ENCODE data around the gene CMSS1.

The CMSS1 gene

DNA sequence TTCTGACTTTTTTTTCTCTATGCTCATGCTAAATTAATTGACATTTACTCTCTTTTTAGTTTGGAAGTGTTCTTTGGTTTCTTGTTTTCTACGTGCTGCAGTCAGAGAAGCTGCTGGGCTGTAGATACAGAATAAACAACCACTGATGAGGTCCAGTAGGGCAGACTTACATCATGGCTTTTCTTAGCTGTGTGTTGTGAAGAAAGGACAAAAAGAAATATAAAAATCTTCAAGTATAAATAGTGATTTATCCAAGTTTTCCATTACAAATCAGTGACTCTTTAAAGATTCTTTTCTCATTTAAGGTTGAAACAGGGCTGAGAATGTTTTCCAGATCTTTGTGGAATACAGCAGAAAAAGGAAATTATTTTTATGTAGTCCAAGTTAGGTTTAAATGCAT, 122.2 kb downstream of the CMSS1 start:
- DNase-seq = no peak

DNA sequence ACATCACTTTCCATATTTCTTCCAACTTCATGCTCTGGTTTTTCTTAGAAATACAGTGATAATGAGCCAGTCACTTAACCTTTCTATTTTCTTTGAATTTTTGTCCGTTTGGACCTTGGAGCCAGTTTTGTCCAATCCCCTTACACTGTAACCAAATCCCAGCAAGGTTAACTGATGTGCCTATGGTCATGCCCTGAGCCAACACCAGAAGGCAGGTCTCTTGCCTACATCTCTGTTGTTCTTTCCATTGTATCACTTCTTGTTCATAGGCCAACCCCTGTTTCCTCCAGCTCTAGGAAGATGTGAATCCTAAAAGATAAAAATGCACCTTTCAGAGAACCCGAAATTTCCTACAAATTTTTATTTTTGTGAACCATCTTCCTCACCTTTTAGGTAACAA, 122.7 kb downstream of the CMSS1 start:
- DNase-seq = no peak

- no peak for DNase-seq
Measured at GRCh38 chr3:99941211-99941610, 123.5 kb downstream of the CMSS1 start.

- DNase-seq = no peak
Measured at GRCh38 chr3:99943931-99944761, 126.5 kb downstream of the CMSS1 start.

DNA sequence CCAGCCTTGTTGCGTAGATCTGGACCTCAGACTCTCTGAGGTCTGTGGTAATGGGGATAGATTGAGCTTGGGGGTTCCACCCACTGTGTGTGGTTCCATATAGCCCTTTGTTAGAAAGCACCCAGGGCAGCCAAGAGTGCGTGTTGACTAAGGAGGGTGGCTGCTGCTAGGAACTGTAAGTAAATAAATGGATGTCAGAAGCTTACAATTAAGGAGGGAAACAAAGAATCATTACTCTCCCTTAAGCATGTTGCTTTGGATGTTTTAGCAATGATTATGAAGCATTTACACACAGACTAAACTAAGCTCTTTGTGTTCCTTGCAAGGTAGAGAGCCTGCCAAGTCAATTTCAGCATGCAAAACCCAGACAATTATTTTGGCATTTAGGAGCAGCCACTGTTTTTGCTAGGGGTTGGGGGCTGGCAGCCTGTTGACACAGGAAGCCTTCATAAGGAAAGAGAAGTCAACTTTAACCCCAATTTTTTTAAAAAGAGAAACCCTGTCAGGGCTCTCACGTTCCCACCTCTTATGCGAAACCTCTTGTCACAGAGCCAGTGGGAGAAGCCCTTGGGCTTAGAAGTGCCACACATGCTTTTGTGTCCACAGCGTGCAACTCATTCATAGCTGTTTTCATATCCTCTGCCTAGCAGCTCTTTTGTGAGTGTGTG, 127.8 kb downstream of the CMSS1 start:
- no peak for DNase-seq

GRCh38 chr3:99947356-99947755, 129.7 kb downstream of the CMSS1 start:
- DNase-seq = no peak

DNA sequence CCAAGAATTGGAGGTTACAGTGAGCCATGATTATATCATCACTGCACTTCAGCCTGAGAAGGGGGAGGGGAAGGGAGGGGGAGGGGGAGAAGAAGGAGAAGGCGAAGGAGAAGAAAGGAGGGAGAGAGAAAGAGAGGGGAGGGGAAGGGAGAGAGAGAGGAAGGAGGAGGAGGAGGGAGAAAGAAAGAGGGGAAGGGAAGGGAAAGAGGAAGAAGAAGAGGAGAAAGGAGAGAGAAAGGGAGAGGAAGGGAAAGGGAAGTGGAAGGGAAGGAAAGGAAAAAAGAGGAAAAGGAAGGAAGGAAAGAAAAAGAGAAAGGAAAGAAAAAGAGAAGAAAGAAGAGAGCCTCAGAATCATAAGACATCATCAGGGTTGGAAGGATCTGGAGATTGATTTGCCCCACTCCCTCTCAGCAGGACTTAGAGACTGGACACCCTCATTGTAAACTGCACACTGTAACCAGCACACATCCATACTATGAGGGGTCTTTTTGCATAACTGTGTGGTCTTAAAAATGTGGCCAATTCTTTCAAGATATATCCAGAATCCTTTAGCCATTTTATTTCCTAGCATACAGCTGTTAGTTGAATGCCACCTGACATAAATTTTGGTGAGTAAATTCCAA, 130.9 kb downstream of the CMSS1 start:
- DNase-seq = no peak

- no peak for DNase-seq
Measured at GRCh38 chr3:99949956-99950670, 132.5 kb downstream of the CMSS1 start.

- no peak for DNase-seq
Measured at GRCh38 chr3:99950921-99951320, 133.3 kb downstream of the CMSS1 start.

- DNase-seq = no peak
Measured at GRCh38 chr3:99951701-99952100, 134.0 kb downstream of the CMSS1 start.

DNA sequence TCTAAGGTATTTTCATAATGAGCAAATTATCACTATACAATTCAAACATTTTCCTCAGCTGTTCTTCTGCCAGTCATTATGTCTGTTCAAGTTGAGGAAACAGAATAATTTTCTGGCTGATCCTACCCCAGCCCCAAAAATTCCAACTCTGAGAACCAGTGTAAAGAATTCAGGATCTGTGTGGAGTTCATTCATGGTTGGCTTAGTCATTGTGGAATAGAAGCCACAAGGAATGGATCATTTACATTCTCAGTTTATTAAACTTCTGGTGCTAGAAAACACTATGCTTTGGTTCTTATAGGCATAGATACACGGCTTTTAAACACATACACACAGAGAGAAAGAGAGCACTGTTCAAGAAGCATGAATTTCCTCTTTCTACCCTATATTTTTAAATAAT, 134.6 kb downstream of the CMSS1 start:
- no peak for DNase-seq

GRCh38 chr3:99953596-99953995, 135.9 kb downstream of the CMSS1 start:
- no peak for DNase-seq

GRCh38 chr3:99954914-99955644, 137.4 kb downstream of the CMSS1 start:
- DNase-seq = no peak

GRCh38 chr3:99955773-99956562, 138.3 kb downstream of the CMSS1 start:
- DNase-seq = no peak

- DNase-seq = no peak
Measured at GRCh38 chr3:99957151-99957796, 139.6 kb downstream of the CMSS1 start.

GRCh38 chr3:99958222-99958912, 140.7 kb downstream of the CMSS1 start:
- no peak for DNase-seq

DNA sequence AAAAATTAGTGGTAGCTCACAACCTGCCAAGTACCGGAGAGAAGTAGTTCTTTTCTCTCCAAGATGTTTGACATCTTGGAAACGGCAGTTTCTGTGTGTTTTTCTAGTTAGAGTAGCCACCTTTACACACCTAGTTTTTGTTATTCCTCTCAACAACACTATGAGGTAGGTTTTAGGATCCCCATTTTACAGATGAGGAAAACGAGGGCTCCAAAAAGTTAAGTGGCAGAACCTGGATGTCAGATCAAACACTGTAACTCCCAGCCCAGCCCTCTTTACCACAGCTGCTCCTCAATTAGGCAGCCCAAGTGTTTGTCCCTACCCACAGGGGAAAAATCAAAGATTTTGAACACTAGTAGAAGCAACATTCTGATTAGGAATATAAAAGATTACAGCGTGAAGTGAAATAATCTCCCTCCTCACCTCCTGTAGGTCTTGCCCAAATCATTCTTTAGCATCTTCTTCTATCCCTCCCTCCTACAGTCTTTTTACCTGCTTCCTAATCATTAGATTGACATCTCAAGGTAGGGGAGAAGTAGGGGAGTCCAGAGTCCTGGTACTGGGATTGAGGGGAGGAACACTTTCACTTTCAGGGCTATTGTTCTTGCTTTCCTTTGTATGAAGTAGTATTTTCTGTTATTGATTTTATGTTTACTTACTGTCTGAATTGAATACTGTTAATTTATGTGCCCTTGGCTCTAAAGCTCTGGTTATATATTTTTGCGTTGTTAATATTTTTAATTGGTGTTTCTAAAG, 142.6 kb downstream of the CMSS1 start:
- DNase-seq = no peak

GRCh38 chr3:99960941-99961340, 143.3 kb downstream of the CMSS1 start:
- DNase-seq = no peak

GRCh38 chr3:99961756-99962515, 144.3 kb downstream of the CMSS1 start:
- DNase-seq = no peak
